Stimulated activated CD8-positive, alpha-beta memory T cell treated with anti-CD3 and anti-CD28 coated beads, Interleukin-12 subunit alpha, Interleukin-12 subunit beta, amount 100 ng/mL, for 24 hours (primary cell): ENCODE data around the gene GRB10.

Experiments
- DNase-seq: peaks from one replicate; pipeline ENCODE4 v3.0.0-alpha.2; 2020; ENCODE audit errors: extremely low read depth

Gene GRB10

GRCh38 chr7:50782375-50783208 is at the start of gene GRB10:
Gene GRB10 (minus strand): TSS chr7:50782896. CDS start chr7:50732322, 50,574 bp downstream.
- DNase-seq: no peak

DNA sequence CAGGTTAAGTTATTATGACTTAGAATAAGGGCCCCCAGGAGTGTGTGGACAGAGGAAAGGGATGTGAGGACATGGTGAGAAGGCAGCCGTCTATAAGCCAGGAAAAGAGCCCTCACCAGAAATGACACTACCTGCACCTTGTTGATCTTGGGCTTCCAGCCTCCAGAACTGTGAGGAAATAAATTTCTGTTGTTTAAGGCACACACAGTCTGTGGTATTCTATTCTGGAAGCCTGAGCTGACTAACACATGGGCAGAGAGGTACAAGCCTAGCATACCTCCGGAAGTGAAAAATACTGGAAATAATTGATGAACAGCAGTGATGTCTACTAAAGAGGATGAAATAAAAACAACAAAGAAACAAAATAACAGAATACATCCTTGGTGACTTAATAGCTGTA is 46.1 kb upstream of the GRB10 start:
- DNase-seq: no peak

- DNase-seq: no peak
Measured at GRCh38 chr7:50828116-50828515, 45.4 kb upstream of the GRB10 start.

DNA sequence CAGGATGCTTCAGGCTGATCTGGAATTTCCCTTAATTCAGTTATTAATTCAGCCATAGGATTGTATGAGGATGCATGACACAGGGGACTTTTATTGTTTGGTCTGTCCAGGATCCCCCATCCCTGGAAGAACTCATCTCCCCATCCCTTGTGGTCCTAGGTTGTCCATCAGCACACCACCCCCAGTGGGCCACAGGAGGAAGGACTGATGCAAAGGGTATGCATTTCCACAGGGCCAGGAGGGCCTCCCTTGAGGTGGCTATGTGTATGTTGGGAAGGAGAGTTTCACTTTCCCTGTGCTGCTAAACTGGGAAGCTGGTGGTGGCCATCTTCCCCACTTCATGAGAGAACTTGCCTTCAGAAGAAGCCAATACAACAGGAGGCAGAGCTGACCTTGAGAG is 44.6 kb upstream of the GRB10 start:
- DNase-seq: no peak

DNA sequence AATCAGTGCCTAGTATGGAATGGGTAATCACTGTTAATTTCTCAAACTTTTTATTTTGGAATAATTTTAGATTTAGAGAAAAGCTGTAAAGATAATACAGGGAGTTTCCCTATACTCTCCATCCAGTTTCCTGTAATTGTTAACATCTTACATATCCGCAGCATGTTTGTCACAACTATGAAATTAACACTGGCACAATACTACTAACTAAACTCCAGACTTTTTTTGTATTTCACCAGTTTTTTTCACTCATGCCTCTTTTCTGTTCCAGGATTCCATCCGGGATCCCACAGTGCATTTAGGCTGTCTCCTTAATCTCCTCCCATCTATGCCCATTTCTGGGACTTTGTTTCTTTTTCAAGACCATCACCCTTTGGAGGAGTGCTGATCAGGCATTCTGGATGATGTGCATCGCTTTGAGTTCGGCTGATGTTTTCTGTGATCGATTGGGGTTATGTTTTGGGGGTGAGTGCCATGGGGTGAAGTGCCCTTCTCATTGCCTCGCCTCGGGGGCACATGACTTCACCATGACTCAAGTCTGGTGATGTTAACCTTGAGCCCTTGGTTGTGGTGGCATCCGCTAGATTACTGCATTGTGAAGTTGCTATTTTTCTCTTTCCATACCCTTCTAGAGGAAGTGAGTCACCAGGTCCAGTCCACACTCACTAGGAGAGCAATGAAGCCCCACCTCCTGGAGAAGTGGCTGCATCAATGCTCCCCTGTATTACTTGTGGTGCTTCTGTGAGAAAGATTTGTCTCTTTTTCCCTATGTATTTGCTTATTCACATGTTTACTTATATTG is 43.9 kb upstream of the GRB10 start:
- DNase-seq: no peak

- DNase-seq: no peak
Measured at GRCh38 chr7:50825465-50825864, 42.8 kb upstream of the GRB10 start.

DNA sequence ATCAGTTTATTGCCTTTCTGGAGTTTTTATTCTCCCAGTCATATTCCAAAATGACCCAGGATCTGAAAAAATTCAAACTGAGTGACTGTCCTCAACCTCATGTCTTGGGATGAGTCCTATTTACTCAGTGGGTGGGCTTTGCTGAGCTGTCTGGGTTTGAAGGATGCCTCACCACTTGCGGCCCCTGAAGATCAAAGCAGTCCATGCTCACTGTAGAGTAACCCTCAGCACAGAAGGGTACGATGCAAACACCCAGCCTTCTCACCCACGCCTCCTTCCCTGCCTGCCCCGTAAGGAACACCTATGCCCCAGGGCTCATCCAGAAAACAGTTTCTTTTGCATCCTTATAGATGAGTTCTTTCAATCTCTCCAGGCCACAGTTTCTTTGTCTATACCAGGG is 42.2 kb upstream of the GRB10 start:
- no peak for DNase-seq

DNA sequence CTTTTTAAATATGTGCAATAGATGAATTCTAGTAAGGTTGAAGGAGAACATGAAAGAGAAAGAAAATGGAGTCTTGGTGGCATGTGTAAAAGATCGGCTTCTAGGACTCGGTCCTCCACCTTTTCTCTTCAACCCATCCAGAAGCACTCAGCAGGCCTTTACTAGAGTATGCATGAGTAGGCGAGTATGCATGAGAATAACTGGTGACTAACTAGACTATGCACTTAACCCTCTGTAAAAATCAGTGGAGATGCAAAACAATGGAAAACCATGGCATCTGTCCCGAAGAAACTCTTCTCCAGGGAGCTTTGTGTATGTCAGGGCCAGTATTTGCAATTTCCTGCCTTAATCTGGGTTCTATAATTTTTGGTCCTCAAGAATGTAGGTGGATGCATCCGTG is 40.0 kb upstream of the GRB10 start:
- DNase-seq: no peak

GRCh38 chr7:50822110-50822509 is 39.4 kb upstream of the GRB10 start:
- DNase-seq: no peak

DNA sequence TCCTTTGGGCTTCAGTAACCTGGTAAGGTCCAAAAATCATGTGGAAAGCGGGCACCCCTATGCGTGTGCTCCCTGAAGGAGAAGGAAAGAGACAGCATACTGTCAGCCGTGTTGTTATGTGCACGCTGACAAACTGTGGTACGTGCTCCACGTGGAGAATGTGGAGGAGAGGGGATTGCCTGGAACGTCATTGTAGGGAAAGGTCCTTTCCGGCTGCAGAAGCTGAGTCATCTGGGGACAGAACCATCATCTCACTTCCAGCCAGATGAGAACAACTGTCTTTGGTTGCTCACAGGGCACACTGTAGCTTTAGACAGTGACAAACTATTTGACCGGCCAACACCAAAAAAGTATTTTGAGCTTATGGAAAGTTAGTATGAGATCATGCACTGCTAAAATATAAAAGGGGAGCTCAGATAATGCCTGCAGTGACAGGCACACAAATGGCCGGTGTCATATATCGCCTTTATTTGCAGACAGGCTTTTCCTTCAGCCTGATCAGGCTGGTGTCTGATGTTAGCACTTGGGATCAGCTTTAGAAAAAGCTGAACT is 38.8 kb upstream of the GRB10 start:
- DNase-seq: no peak

DNA sequence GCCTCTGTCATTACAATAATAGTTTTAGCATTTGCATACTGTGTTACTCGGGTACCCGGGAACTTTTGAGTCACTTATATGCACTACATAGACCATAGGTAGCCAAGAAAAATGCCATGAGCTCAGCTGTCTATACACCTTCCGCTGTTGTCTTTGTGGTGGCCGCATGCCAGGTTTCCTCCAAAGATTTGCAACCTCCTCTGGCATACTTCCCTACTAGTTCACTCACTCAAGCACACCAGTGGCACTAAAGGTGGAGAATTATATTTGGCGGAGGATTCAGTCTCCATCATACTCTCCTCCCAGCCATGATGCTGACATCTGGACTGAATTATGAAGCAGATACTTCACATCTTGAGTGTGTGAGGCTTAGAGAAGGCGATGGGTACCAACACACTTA is 35.6 kb upstream of the GRB10 start:
- no peak for DNase-seq

DNA sequence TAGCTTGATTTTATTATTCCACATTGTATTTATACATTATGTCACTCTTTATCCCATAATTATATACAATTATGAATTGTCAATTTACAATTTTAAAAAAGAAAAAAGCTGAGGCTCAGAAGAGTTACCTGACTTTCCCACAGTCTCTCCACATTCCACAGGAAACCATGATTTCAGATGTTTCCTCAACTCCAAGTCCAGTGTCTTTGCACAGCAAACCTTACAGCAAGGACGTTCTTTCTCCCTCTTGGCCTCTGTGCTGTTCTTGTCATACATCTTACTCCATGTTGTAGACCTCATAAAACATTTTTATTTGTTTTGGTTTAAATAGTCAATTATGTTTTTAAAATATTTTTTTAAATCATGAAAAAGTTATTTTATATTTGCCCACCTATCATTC is 34.9 kb upstream of the GRB10 start:
- no peak for DNase-seq

GRCh38 chr7:50815138-50815537 is 32.4 kb upstream of the GRB10 start:
- no peak for DNase-seq

GRCh38 chr7:50814166-50814565 is 31.5 kb upstream of the GRB10 start:
- no peak for DNase-seq

DNA sequence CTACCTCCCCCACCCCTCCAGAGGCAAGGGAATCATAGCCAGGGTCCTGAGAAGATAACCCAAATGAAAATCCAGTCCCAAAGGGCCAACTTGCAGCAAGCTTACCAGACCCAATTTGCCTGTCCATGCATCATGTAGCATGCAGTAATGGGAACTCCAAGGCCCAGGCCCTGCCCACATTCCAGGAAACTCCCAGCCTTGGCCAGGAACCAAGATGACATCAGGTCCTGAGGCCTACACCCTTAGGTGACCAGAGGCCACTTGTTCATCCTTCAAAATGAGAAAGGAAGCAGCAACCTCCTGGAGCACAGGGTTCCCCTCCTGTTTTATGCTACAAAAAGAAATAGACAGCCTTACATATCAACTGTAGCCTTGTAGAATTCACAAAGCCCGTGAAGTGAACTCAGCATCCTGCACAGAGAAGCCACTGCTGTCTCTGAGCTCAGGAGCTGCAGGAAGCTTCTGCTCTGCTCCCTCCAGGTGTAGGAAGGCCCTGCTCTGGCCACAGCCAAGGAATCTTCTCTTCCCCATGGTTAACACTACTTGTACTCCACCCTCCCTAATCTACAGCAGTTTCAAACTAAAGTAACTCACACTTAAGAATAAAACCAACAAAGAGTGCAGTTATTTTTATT is 30.3 kb upstream of the GRB10 start:
- DNase-seq: no peak

- no peak for DNase-seq
Measured at GRCh38 chr7:50812094-50812493, 29.4 kb upstream of the GRB10 start.

DNA sequence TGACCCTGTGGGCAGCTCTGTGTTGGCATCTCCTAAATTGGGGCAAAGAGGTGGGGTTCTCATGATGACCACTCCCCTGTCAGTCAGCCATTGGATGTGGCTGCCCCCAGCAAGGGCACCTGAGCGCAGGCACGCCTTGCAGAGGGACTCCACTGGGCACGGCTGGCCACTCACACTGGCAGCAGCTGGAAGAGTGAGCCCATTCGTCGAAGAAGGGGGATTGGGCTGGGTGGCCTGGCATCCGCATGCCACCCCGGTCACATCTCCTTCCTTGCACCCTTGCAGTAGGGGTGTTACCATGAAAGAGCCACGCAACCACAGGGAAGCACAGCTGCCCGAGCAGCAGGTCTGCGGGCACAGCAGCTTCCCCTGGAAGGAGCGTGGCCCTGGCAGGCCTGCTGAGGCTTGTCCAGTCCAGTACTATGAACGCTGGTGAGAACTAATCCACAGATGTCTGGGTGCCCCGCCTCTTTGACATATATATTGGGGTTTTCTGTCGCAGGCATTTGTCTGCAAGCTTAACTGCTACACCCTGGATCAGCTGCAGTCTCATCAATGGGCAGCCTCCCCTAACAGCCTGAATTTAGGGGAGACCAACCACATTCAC is 25.7 kb upstream of the GRB10 start:
- no peak for DNase-seq

GRCh38 chr7:50807026-50807730 is 24.5 kb upstream of the GRB10 start:
- DNase-seq: no peak

DNA sequence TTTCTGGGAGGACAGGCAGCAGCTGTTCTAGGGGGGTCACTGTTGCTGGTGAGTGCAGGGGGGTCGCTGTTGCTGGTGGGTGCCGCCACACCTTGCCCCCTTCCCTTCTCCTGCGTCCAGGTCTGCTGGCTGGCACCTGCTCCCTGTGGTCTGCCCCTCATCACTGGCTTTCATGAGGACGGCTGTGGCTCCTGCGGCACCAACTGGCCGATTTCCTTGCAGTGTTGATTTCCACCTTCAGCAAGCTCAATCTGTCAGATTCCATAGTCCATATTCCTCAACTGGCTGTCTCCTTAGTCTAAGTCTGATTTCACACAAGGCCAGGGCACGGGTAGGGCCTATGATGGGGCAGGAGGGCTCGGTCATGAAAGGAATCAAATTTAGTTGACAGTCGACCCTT is 23.4 kb upstream of the GRB10 start:
- no peak for DNase-seq

DNA sequence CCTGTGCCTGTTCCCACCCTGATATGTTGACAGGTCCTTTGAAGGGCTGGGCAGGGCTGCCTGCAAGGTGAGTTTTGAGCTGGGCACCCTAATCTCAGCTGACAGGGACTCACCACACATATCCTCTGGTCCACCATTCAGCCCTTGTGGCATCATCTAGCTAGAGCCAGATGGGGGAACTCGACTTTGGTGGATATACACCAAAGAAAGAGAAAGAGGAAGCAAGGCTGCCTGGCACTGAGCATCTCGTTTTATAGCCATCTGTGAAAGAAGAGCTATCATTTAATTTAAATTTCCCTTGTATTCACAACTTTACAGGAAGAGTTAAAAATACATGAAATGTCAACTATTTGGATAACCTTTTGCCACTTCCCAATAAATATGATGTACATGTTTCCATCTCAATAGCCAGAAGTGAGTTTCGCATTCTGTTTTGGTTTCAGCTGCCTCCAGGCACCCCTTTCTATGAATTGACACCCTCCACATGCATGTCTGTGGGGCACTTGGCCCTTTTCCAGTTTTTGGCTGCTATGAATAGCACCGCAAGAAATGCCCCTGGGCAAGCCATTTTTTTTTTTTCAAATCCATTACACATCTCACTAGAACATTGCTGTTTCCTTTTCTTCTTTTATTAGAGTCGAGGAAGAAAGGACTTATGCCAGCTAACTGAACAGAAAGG is 22.9 kb upstream of the GRB10 start:
- DNase-seq: no peak
